Kidney epithelial cell (primary cell): ENCODE measurements around the gene TCEANC. TPM values are rescaled to one million over a fixed set of nuclear protein-coding genes. Genes with fewer than 3 reads are reported as not detected.

Experiments
- DNase-seq: peaks from one replicate; pipeline ENCODE4 v3.0.0-alpha.2; 2010; ENCODE audit warnings: low read depth
- H3K27me3 ChIP-seq: 2 replicates; pipeline ENCODE4 v1.6.0; 2011; ENCODE audit warnings: low read length; ENCODE audit not compliant: control insufficient read depth, insufficient read depth
- H3K36me3 ChIP-seq: 2 replicates; pipeline ENCODE4 v1.5.1; 2011; ENCODE audit warnings: low read length; ENCODE audit not compliant: control insufficient read depth, insufficient read depth
- H3K4me3 ChIP-seq: 2 replicates; pipeline ENCODE4 v1.5.1; 2011; ENCODE audit warnings: low read depth, mild to moderate bottlenecking, control low read depth, low read length
- total RNA-seq: library from RNA; depleted of rRNA; stranded (reverse); fragments of >200 nt; gene quantifications from 2 replicates; pipeline ENCODE4 v1.2.3, GENCODE V29; 2015
- TF ChIP-seq, protein P1 (sequence below): IDR thresholded peaks from 2 replicates; pipeline ENCODE4 v1.5.1; 2011; ENCODE audit warnings: mild to moderate bottlenecking, moderate library complexity, low read length, control low read depth, inconsistent platforms; ENCODE audit not compliant: insufficient read depth, poor library complexity, severe bottlenecking

TCEANC gene
- total RNA-seq, 1 donor from 2014 or later, result 3.3 TPM

DNA sequence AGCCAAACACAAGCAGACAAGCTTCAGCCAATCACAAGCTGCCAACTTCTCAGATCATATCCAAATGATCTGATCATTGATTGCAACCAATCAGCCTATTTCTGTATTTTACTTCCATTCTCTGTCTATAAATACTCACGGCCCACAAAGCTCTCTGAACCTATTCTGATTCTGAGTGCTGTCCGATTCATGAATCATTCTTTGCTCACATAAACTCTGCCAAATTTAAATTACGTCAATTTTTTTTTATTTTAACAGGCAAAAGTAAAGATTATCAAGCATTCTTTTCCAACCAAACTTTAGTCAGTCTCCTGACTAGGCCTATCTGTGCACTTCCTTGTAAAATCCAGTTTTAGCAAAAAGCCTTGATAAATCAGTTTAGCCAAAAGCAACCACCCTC, 1.8 kb upstream of the TCEANC start:
- TF ChIP-seq, protein P1, sequence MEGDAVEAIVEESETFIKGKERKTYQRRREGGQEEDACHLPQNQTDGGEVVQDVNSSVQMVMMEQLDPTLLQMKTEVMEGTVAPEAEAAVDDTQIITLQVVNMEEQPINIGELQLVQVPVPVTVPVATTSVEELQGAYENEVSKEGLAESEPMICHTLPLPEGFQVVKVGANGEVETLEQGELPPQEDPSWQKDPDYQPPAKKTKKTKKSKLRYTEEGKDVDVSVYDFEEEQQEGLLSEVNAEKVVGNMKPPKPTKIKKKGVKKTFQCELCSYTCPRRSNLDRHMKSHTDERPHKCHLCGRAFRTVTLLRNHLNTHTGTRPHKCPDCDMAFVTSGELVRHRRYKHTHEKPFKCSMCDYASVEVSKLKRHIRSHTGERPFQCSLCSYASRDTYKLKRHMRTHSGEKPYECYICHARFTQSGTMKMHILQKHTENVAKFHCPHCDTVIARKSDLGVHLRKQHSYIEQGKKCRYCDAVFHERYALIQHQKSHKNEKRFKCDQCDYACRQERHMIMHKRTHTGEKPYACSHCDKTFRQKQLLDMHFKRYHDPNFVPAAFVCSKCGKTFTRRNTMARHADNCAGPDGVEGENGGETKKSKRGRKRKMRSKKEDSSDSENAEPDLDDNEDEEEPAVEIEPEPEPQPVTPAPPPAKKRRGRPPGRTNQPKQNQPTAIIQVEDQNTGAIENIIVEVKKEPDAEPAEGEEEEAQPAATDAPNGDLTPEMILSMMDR, result no peak
- no peak for DNase-seq
- Histone ChIP-seq H3K4me3 (no peak overlapping the region), H3K36me3 (no peaks in the 10 kb centered on the region), H3K27me3 (peaks cover 6% of the 10 kb centered on the region)

DNA sequence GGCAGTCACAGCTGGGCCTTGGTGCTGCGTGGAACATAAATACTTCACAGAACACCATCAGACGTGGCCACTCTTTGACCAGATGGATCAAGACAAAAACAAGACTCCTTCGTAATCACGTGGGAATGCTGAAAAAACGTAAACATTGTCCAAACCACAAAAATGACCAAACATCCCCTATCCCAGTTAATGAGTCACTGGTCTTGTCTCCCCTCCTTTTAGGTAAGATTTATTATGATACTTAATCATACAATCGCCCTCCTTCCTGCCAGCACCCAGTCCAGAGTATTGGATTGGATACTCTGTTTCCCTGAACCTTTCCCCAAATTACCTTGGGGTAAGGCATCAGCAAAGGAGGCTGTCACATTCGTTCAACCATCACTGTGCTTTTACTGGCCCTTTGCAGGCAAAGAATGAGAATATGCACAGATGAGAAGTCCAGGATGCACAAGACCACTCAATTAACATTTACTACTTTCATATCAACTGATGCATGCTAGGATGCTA, 601 bp upstream of the TCEANC start:
- TF ChIP-seq, protein P1, result no peak
- H3K36me3 ChIP-seq, result no peaks in the 10 kb centered on the region
- DNase-seq, result peak; percentile 63
- H3K27me3 ChIP-seq, result peaks cover 4% of the 10 kb centered on the region
- H3K4me3 ChIP-seq, result peak overlapping the region; percentile 45

DNA sequence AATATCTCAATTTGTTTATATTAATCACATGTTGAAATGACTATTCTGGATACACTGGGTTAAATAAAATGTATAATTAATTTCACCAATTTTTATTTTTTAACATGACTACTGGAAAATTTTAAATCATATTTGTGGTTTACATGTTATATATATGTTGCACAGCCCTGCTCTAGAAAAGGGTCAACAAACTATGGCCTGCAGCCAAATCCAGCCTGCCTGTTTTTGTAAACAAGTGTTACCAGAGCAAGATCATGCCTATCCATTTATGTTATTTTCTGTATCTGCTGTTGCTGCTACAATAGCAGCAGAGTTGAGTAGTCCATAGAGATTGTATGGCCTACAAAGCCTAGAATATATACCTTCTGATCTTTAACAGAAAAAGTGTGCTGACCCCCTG, 1.2 kb downstream of the TCEANC start:
- no peaks in the 10 kb centered on the region for H3K27me3 ChIP-seq
- DNase-seq, result no peak
- TF ChIP-seq, protein P1, result no peak
- no peaks in the 10 kb centered on the region for H3K36me3 ChIP-seq
- no peak overlapping the region for H3K4me3 ChIP-seq

DNA sequence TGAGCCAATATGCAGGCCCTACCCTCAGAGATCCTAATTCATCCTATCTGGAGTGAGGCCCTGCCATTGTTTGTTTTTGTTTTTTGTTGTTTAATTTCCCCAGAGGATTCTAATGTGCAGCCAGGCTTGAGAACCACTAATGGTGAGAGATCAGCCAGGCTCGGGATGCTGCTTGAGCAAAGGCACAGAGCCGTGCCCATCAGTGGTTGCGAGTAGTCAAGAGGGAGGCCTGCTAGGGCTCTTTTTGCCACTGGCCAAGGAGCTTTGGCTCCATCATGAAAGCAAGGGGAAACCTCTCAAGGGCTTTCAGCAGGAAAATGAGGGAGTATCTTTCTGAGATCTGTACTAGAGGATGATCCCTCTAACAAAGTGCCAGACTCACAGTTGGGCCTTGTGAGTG, 2.7 kb downstream of the TCEANC start:
- no peak overlapping the region for H3K4me3 ChIP-seq
- TF ChIP-seq, protein P1, result no peak
- DNase-seq, result no peak

DNA sequence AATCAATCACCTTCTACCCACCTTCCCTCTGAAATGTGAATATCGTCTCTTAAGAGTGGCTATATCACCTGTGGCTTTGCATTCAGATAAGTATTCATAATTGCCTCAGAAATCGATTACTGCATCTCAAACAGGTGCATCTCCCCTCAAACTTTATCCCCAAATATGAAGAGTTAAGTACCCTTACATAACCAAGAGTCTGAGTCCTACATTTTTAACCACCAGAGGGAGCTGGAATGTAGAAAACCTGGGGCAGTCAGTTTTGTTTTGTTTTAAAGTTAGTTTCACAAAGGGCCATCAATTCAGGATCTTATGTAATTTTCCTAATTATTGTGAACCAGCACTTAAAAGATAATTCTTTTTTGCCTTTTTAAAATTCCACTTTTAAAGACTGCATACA, 5.7 kb downstream of the TCEANC start:
- no peak for DNase-seq
- TF ChIP-seq, protein P1, result peak; percentile 67
- Histone ChIP-seq H3K27me3 (no peaks in the 10 kb centered on the region), H3K4me3 (no peak overlapping the region), H3K36me3 (no peaks in the 10 kb centered on the region)

More for the DNA sequence above, 2.7 kb downstream of the TCEANC start:
- Histone ChIP-seq H3K36me3 (no peaks in the 10 kb centered on the region), H3K27me3 (no peaks in the 10 kb centered on the region)

DNA sequence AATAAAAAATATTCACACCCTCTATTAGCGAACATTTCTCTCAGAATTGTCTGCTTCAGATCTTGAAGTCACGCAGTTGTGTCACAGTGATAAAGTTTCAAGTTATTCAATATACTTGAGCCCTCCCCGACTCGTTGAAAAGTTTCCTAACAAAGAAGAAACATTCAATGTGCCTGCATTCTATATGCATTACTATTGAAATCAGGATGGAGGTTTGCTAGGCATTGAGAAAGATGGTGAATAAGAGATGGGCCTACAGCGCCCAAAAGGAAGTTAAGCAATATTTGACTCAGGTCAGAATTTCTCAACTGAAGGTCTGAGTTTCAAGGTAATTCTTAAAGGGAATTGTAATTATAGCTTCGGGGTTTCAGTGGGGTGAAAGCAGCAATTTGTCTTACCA, 6.1 kb downstream of the TCEANC start:
- DNase-seq, result no peak
- Histone ChIP-seq H3K27me3 (no peaks in the 10 kb centered on the region), H3K4me3 (no peak overlapping the region), H3K36me3 (no peaks in the 10 kb centered on the region)
- TF ChIP-seq, protein P1, result no peak
